Measurements from ENCODE around the gene PELI1.
A peak's percentile ranks its signal among the peaks of the same experiment; 100 is the strongest.

DNA sequence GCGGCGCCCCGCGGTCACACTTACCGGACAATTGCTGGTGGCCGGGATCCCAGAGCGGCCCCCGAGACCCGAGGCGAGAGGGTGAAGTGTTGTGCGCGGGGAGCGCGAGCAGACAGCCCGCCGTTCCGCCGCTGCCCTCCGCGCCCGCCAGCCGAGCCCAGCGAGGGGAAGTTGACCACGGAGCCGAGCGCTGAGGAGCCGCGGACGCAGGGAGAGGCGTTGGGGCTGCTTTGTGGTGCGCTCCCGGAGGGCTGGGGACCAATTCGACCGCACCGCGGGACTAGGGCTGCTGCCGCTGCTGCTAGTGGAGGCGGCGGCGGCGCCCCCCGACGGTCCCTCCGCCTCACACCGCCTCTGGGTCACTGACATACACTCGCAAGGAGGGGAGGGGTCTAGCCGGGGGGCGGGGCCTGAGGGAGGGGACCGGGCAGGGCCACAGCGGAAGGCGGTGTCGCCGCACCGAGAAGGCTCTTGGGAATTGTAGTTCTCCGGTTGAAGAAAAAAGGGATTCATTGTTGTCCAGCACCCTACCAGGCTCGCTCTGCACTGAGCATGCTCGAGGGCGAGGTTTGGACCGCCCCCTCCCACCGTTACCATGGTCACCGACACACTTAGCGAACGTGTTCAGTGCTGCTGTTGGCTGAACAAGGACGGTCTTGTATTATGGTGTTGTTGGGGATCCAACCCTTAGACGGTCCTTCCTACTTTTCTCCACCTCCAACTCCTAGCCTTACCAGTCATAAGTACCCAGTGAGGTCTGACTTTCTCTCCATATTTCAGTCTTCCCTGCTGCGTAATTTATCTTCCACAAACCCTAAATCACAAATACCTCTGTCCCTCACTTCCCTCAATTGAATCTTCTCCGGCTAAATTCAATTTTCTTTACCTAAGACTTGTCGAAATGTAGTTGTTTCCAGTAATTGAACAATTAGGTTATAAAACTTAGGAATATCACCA, at the start of gene PELI1:
- TF ChIP-seq POLR2A (IDR thresholded peaks at IDR 0.05; ENCODE audit: extremely low read depth, insufficient read length), result peak; percentile 84
- TF ChIP-seq, protein P1, sequence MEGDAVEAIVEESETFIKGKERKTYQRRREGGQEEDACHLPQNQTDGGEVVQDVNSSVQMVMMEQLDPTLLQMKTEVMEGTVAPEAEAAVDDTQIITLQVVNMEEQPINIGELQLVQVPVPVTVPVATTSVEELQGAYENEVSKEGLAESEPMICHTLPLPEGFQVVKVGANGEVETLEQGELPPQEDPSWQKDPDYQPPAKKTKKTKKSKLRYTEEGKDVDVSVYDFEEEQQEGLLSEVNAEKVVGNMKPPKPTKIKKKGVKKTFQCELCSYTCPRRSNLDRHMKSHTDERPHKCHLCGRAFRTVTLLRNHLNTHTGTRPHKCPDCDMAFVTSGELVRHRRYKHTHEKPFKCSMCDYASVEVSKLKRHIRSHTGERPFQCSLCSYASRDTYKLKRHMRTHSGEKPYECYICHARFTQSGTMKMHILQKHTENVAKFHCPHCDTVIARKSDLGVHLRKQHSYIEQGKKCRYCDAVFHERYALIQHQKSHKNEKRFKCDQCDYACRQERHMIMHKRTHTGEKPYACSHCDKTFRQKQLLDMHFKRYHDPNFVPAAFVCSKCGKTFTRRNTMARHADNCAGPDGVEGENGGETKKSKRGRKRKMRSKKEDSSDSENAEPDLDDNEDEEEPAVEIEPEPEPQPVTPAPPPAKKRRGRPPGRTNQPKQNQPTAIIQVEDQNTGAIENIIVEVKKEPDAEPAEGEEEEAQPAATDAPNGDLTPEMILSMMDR (IDR thresholded peaks at IDR 0.05; ENCODE audit: low read depth, low read length), result no peak
- 0 out of 2 replicates have a peak, but pooled peaks have one; percentile 49 for TF ChIP-seq MYC (IDR thresholded peaks at IDR 0.05; ENCODE audit: low read depth, low read length)

Measured in NB4 (cell line).